ENCODE data around the gene MAJIN.

DNA sequence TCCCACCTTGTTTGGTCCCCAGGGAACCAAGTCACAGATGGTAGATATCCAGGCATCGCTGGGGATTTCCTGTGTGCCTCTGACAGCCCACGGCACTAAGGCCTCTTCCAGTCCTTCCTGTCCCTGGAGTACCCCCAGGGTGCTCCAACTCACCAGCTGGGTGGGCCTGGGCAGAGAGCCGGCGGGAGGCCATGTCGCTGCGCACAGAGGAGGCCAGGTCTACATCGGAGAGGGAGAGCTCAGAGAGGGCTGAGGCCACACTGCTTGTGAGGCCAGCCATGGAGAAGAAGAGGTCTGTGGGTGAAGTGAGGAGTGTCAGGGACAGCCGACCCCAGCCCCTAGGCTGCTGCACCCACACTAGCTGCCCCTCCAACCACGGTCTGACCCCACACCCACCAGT is 60.2 kb downstream of the MAJIN start:
- TF ChIP-seq, protein P1, sequence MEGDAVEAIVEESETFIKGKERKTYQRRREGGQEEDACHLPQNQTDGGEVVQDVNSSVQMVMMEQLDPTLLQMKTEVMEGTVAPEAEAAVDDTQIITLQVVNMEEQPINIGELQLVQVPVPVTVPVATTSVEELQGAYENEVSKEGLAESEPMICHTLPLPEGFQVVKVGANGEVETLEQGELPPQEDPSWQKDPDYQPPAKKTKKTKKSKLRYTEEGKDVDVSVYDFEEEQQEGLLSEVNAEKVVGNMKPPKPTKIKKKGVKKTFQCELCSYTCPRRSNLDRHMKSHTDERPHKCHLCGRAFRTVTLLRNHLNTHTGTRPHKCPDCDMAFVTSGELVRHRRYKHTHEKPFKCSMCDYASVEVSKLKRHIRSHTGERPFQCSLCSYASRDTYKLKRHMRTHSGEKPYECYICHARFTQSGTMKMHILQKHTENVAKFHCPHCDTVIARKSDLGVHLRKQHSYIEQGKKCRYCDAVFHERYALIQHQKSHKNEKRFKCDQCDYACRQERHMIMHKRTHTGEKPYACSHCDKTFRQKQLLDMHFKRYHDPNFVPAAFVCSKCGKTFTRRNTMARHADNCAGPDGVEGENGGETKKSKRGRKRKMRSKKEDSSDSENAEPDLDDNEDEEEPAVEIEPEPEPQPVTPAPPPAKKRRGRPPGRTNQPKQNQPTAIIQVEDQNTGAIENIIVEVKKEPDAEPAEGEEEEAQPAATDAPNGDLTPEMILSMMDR (IDR thresholded peaks at IDR 0.05): no peak
- TF ChIP-seq ZFX (IDR thresholded peaks at IDR 0.05; ENCODE audit: borderline replicate concordance): no peak
